Fibroblast of mammary gland (primary cell): ENCODE results near the gene DSCAML1.

ENCODE experiments used
- DNase-seq: peaks from one replicate; pipeline ENCODE4 v3.0.0-alpha.2; 2010; ENCODE audit warnings: low read depth
- H3K4me3 ChIP-seq: 2 replicates; pipeline ENCODE4 v1.5.1; 2011; ENCODE audit warnings: low read depth, mild to moderate bottlenecking, low read length, moderate library complexity; ENCODE audit not compliant: control insufficient read depth
- TF ChIP-seq, protein P1 (sequence below): conservative IDR thresholded peaks from 2 replicates; pipeline ENCODE4 v1.5.1; 2011; ENCODE audit warnings: low read depth, low read length, inconsistent platforms; ENCODE audit not compliant: control insufficient read depth, insufficient read depth

Gene DSCAML1

GRCh38 chr11:117564321-117564720 lies 232.7 kb downstream of the DSCAML1 start:
- H3K4me3 ChIP-seq = no peak overlapping the region
- TF ChIP-seq, protein P1, sequence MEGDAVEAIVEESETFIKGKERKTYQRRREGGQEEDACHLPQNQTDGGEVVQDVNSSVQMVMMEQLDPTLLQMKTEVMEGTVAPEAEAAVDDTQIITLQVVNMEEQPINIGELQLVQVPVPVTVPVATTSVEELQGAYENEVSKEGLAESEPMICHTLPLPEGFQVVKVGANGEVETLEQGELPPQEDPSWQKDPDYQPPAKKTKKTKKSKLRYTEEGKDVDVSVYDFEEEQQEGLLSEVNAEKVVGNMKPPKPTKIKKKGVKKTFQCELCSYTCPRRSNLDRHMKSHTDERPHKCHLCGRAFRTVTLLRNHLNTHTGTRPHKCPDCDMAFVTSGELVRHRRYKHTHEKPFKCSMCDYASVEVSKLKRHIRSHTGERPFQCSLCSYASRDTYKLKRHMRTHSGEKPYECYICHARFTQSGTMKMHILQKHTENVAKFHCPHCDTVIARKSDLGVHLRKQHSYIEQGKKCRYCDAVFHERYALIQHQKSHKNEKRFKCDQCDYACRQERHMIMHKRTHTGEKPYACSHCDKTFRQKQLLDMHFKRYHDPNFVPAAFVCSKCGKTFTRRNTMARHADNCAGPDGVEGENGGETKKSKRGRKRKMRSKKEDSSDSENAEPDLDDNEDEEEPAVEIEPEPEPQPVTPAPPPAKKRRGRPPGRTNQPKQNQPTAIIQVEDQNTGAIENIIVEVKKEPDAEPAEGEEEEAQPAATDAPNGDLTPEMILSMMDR = no peak
- no peak for DNase-seq

GRCh38 chr11:117563556-117563955 lies 233.5 kb downstream of the DSCAML1 start:
- DNase-seq = no peak
- TF ChIP-seq, protein P1 = no peak
- H3K4me3 ChIP-seq = no peak overlapping the region

- TF ChIP-seq, protein P1 = no peak
- H3K4me3 ChIP-seq = no peak overlapping the region
- peak; percentile 4 for DNase-seq
Measured at GRCh38 chr11:117562136-117562535, 234.9 kb downstream of the DSCAML1 start.

GRCh38 chr11:117560780-117561530 lies 236.1 kb downstream of the DSCAML1 start:
- TF ChIP-seq, protein P1 = no peak
- DNase-seq = no peak
- no peak overlapping the region for H3K4me3 ChIP-seq

GRCh38 chr11:117559698-117560097 lies 237.3 kb downstream of the DSCAML1 start:
- no peak for DNase-seq
- TF ChIP-seq, protein P1 = no peak
- no peak overlapping the region for H3K4me3 ChIP-seq

DNA sequence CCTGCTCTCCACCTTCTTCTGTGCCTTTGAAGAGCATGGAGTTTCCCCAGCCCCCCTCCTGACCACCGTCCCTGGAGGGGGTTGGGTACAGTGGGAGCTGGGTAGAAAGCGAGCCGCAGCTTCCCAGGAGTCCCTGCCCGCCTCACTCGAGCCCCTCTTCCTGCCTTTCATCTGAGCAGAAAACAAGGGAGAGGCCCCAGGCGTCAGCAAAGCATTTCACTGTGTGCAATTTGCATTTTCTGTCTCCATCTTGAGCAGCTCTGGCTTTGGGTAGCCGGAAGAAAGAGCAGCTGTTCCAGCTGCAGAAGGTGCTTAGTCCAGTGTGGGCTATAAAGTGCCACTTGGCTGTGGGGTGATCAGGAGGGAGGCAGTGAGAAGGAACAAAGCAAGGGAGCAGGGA lies 239.7 kb downstream of the DSCAML1 start:
- TF ChIP-seq, protein P1 = no peak
- DNase-seq = no peak

More for the DNA sequence above, 239.7 kb downstream of the DSCAML1 start:
- no peak overlapping the region for H3K4me3 ChIP-seq
